NCI-H187 (cell line): ENCODE measurements around the gene DYNLT5.
"Not testable (repeated sequence)": the region's sequence is repeated elsewhere in the genome, so short reads cannot be mapped to it uniquely, and the experiment has no call there.

ENCODE experiments used
- DNase-seq, 2 experiments: peaks; one replicate each; lab custom pipeline; 2025; lab: John Stamatoyannopoulos, UW

DYNLT5 gene

GRCh38 chr1:66788231-66788939 lies 36.1 kb downstream of the DYNLT5 start:
- no peak for DNase-seq

DNA sequence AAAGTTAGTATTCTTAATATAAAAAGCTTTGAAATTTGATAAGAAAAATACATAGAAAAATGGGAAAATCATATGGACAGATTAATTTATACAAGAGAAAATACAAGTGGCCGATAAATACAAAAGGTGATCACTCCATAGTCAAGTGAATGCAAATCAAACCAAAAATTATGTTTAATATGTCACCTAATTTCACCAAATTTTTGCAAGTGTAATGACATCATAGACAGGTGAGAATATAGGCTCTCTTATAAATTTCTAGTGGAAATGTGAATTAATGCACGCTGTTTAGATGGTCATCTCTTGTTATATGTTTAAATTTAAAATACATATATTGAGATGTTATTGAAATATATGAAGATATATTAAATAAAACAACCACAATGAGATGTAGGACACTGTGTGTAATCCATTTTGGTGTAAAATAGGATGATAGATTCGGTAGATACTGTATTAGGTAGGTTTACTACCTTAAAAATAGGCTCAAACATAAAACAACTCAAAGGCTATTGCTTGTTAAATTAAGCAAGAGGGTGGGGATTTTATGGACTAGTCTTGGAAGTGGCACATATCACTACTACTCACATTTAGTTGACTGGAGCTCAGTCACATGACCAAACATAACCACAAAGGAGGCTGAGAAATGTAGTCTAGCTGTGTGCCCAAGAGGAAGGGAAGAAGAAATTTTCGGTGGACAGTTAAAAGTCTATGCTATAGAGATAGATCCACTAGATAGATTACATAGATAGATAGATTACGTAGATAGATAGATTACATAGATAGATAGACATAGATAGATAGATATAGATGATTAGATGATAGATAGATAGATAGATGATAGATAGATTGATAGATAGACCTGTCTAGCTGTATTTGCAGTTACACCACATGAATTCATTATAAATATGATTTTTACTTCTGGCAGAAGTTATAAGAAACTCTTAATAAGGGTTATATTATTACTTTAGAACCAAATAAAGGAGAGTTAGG lies 39.7 kb downstream of the DYNLT5 start:
- DNase-seq, result no peak

DNA sequence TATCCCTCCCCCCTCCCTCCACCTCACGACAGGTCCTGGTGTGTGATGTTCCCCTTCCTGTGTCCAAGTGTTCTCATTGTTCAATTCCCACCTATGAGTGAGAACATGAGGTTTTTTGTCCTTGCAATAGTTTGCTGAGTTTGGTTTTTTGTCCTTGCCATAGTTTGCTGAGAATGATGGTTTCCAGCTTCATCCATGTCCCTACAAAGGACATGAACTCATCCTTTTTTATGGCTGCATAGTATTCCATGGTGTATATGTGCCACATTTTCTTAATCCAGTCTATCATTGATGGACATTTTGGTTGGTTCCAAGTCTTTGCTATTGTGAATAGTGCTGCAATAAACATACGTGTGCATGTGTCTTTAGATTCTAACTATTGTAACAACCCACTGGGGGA lies 43.6 kb downstream of the DYNLT5 start:
- not testable (repeated sequence) for DNase-seq

DNA sequence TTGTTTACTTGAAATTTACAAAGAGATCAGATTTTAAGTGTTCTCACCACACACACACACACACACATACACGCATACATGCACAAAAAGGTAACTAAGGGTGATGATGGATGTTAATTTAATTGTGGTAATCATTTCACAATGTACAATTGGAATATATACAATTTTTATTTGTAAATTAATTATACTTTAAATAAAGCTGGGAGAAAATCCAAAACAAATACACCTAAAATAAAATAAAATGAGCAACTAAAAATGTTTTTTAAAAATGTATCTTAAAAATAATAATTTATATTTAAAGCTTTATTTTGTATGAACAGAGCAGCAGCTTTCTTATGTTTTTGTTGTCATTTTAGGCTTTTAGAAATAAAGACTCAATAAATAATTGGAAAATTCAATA lies 57.0 kb downstream of the DYNLT5 start:
- no peak for DNase-seq

DNA sequence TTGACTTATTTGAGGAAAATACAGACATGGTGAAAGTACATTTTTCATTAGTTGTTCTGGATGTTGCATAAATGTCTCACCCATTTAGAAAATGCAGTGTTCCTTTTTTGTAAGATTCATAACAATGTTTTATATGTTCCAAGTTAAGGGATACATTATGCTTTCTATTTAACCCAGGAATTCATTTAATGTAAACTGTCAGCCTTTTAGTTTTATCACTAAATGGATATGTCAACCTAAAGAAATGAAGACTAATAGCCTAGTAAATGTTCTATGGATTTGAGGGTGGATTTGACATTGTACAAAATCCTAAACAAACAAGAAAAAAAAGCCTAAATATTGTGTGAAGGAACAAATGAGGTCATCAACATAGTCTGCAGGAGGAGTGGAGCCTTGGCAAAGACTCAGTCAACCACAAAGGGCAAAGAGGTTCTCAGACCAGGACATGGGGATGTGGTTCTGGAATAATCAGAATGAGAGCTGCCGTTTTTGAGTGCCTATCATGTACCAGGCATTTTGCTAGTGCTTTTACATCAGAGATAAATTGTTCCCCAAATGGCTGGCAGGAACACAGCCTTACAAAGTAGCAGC lies 57.6 kb downstream of the DYNLT5 start:
- DNase-seq, result no peak

GRCh38 chr1:66824771-66825170 lies 72.5 kb downstream of the DYNLT5 start:
- no peak for DNase-seq
